COLO668 (cell line): Measurements from ENCODE around the gene SIM1.
A peak's percentile ranks its signal among the peaks of the same experiment; 100 is the strongest.

Source experiments
- DNase-seq: peaks from one replicate; lab custom pipeline; 2025; ENCODE audit not compliant: unreplicated experiment; lab: John Stamatoyannopoulos, UW

Gene SIM1

DNA sequence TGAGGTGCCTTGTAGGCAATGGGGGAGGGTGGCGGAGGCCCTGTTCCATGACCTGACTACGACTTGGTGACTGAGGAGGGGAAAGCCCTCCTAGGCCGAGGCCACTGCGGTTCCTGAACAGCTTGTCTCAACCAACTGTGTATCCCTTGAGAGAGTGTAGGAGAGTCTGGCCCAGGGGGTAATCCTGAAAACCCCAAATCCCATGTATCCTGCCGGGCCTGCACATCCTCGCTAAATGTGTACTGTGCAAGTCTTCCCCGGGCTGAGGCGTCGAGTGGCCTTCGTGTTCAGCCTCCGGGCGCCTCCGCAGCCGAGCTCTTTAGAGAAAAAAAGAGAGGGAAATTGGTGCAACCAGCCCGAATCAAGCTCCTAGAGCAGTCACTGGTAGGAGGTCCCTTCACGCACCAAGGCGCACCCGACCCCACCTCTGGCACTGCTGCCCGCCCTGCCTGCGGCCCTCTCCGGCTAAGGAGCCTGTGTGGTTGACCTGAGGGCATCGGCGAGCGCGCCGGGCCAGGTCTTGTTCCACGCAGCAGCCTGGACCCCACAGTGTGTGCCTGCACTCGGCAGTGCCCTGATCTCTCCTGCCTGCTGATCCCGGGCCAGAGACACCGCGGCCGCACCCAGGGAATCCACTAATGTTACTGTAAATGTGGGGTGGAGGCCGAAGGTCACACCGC is 7.3 kb downstream of the SIM1 start:
- DNase-seq, result no peak

DNA sequence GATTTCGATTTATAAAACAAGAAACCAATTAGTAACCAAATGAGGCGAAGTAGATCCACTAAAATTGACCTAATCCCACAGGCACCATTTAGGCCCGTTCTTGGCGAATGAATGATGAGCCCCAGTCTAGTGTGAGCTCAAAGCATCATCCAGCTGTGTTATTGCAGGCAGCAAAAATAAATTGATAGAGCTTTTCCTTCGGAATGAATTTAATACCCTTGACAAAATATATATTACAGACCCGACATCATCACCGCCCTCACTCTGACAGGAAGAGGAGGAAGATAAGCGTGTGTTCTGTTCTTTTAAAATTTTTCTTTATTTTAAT is 7.8 kb downstream of the SIM1 start:
- no peak for DNase-seq

DNA sequence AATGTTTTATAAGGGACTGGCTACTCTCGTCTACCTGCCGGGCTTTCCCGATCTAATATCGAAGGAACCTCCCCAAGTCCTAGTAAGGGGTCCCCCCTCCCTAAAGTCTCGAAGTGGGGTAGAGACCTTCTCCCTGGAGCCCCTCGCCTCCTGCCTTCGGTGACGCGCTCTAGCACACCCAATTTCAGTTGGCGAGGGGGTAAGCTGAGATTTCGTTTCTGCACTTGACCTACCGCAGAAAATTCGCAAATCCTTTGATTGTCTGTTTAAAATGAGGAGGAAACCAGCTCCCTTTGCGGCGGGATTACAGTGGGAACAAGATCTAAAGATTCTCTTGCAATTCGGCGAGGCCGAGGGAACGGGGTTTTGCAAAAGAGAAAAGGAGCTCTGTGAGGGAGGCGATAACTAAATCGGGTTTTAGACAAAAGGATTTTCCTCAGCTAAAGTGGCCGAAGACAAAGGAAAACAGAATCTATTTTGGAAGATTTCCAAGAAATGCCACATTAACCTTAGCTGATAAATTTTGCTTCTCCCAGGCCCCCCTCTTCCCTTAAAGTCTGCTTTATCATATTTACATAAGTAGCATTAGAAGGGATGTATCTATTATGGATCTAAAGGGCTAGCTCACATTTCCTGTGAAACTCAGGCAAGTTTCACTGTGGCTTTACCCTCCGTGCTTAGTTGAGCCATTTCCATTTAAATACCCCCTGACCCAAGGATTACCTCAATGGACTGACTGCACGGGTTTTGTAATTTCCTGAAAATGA is 8.4 kb downstream of the SIM1 start:
- DNase-seq, result no peak

DNA sequence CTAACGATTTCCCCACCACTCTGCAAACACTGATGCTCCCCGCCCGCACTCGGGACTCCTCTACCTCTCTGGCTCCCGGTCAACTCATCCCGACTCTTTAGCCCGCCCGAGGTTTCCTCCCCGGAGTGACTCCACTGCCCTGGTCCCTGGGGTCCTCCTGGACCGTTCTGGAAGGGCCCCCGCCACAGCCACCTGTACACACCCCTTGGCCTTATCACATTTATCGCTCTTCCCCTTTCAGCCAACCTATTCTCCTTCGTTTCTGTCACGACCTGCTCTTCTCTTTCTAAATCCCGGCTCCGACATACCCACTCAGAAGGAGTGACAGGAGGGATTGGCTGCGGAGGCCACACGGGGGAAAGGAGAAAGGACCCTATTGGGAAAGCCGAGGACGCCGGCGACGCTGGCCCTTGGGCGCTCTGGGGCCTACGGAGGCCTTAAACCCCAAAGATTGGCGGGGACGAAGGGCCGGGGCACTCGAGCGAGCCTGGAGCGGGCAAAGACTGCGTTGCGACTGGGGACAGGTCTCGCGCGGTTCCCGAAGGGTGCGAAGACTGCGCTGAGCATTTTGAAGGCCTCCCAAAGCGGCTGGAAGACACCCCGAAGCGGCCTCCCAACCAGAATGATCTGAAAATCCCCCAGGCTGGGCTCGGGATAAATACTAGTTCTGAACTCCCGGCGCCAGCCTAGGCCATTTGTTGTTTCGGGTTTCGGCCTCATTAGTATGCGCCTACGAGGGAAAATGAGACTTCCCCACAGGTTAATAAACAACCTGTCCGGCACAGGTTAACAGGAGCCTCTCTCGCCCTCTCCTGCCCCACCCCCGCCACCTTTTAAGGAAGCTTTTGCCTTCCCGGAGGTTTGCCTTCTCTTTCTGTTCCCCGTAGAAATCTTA is 9.2 kb downstream of the SIM1 start:
- peak; percentile 64 for DNase-seq

DNA sequence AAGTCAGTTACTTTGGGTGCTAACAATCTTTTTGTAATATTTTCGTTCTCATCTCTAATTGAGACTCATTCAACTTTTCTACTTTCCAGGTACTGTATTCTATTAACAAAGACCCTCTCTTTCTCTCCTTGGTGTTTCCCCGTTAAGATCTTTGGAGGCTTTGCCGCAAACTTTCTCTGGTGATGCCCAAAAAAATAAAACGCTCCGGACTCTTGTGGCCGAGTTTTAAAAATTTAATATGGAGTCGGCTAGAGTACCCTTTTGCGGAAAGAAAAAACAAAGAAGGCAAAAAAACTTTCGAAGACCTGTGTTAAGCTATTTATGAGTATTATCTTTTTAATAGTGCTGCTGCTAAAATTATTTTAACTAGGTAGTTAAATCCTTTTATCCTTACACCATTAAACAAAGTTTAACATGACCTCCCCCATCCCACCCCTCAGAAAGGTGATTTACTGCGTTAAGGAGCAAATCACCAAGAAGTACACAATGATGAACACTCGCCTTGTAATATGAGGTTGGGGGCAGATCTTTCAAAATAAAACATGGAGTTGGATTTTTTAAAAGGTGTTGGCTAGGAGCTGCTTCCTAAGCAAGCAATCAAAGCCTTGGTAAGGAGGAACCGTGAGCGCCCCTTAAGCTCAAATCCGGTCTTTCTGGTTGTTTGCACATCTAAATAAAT is 10.0 kb downstream of the SIM1 start:
- DNase-seq, result no peak

DNA sequence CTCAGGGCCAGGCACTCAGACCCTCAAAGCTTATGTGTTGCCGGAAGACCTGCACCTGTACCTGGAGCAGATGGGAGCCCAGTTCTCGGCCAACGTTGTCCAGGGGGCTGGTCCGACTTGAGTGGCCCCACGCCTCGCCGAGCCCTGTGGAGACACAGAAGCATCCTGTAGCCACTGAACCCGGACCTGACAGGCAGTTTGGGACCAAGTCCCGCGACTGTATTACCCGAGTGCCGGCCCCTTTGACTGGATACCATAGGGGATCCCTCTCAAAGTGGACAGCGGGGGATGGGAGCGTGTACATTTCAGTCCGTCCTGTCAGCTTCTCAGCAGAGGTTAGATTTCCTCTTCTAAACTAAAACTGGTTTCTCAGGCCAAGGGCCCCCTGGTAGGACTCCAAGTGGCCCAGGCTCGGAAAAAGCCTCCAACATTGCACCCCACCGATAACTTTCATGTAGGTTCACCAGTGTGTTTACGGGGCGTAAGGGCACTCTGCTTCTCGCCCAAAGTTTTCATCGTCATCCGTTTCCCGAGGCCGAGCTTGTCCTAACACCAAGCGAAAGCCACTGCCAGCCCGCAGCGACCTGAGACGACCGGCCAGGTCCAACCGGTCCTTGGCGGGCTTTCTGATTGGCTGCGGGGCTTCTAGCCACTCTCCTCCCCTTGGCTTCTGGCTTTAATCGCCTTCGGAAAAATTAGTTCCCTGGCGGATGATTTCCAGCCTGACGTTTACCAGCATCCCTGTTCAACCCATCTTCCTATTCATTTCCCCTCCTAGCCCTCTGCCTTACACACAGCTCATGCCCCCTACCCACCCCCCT is 10.8 kb downstream of the SIM1 start:
- no peak for DNase-seq

DNA sequence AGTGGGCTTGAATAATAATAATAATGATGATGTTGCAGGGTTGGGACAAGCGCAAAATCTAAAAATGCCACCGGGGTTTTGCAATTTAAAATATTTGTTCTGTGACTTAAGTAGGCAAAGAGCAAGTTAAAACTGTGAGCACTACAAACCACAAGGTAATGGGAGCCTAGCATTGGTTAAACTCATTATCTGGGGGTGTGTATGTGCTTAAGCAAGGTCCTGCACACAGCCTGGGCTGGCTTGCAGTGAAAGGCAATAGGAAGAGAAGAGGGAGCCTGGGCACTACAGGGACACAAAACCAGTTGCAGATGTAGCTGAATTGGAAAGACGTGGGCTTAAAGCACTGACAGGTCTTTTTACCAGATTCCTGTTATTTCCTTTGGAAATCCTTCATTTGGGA is 11.7 kb downstream of the SIM1 start:
- no peak for DNase-seq

DNA sequence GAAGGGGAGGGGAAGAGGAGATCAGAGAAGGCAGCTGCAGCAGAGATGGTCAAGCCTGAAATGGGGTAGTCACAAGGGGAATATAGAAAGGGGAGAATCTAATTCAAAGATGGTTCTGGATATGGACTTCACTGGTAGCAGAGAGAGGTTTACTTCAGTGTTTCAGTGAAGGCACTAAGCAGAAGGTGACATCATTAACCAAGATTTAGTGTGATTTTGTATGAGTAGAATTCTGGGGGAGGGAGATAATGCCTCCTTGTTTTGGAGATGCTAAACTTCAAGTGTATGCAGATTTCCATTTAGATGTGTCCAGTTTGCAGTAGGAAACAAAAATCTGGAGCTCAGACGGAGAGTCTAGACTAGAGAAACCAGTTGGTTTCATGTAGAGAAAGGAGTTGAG is 13.1 kb downstream of the SIM1 start:
- no peak for DNase-seq

DNA sequence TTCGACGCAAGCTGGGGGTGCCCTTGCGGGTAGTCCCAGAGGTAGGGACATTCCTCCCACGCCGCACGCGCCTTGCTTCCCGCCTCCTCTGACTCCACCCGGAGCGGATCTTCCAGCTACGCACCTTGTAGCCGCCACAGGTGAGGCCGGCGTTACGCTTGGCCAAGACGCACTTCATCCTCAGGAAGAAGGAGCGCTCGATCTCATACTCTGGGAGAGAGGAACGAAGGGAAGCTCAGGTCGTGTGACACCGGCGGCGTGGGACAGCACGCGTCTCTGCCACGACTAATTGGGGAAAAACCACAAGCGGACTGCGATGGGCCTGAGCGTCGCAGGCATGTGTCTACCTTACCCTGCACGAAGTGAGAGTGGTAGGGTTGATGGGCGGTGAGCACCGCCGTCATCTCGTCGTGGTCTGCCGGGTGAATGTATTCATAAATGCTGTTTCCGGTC is 15.5 kb downstream of the SIM1 start:
- DNase-seq, result no peak

DNA sequence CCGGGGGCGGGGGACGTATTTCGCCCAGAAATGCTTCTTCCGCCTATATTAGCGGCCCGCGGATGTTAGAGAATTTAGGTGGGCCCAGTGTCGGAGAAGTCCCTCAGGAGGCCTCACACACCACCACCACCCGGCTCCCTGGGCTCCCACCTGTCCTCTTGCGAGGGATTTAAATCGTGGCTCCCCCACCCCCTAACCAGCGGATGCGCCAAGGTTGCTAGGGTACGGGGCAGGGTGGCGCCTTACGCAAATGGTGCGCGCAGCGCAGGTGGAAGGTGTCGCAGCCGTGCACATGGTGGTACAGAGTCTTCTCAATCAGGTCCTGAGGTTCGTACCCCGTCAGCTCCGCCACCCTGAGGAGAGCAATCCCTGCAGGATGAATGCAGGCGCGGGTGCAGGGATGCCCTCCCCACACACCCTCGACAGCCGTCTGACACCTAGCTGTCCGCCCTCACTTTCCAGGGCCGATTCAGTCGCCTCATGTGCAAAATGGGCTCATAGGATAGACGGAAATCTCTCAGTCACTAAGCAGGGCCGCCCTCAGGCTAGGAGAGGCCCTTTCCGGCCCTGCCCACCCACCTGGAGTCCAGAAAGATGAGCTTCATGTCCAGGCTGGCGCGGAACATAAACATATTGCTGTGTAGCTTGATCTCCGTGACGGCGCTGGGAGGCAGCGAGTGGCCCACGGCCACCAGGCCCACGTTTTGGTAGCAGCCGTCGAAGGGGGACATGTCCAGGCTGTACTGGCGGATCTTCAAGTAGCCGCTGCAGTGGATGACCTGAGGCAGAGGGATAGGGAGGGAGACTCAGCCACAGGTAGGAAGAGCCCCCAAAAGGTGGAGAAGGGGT is 16.6 kb downstream of the SIM1 start:
- no peak for DNase-seq

DNA sequence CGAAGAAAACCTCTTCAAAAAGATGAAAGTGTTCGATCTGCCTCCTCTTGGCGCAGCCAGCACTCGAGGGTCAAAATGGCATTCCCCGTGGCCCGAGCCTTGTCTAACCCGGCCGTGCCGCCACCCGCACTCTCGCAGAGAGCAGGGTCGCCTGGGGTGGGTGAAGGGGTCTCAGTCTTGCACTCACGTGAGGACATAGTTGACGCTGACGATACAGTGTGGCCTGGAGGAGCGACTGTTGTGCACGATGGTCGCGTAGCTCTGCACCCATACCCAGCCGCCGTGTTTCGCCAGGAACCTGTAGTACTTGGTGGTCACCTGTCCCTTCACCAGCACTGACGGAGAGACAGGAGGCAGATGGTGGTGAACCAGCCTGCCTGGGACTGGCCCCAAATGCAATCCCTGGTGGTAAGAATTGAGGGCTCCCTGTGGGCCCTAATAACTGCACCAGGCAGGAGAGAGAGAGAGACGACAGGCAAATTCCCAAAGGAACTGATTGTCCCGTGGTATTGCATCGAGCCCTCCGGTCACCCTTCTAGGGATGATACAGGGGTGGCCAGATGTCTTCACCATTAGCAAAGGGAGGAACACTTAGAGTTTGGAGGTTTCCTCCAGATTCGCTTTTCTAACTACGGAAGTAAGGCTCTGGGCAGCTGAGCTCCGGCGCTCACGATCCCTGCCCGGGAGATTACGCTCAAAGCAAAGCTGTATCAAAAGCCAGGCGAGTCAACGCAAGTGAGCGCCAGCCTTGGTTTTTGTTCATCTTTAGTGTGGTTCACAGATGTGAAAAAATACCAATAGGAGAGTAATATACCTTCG is 17.4 kb downstream of the SIM1 start:
- no peak for DNase-seq

DNA sequence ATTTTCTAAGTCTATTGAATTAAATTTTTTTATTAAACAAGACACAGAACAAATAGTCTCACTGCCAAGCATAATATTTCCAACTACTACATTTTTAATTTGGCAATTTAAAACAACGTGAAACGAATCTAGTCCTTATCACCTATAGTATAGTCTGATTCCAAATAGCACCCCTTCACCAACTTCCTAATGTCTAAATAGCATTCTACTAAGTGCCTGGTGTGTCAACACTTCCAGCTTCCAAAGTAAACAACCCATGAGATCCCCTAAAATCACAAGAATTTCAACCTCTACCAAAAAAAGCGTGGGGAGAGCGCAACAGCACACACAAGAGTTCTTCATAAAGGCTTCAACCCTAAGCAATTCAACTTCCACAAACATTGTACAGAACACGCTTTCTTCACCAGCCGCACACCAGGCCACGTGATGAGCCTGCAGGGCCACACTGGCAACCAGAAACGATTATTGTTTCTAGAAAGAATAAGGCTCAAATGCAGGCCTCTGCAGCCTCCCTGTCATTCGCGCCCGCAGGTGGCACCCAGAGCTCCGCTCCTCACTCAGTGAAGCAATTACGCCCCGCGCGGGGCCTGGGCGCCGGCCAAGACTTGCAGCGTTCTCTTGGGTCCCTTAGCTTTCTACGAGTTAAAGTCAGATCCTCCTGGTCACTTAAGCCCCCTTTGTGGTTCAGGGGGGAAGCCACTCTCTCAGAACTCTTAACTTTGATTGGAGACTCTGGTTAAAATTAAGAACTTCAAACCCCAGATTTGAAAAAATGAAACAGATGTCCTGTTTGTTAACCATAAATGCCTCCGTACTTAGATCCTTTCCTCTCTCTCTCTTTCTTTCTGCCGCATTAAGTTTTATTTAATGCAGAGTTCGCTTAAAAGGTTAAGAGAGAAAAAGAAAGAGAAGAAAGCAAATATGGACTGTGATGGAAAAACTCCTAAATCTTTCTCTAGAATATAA is 18.3 kb downstream of the SIM1 start:
- DNase-seq, result no peak

DNA sequence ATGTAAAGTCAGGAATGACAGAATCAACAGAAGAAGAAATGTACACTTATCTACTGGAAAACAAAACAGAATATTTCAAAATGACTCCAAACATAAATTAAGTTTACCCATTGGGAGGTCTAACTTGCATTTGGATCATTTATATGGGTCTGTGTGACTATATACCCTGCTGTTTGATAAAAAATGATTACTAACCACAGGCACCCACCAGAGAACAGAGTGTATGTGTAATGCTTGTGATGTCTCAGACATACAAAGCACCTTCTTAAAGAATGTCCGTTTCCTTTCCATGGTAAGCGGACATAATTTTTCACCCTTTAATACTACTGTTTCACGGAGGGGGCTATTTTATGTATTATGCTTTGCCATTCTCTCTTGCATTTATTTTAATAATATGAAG is 19.2 kb downstream of the SIM1 start:
- DNase-seq, result no peak

DNA sequence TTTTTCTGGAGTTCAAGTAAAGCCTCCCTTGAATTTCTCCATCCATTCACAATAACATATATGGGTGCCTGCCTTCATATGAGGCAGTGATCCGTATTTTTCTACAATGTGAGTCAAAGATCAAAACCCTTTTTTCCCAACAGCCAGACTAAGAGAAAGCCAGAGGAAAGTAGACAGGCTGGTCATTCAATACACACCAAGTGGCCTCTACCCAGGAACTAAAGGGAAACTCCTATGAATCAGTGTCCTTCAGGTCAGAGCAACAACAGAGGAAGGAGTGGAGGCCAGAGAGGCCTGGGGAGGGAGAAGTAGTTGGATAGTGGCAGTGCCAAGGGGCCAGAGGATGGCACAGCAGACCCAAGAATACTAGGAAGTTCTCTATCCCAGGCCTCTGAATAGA is 23.8 kb downstream of the SIM1 start:
- no peak for DNase-seq

DNA sequence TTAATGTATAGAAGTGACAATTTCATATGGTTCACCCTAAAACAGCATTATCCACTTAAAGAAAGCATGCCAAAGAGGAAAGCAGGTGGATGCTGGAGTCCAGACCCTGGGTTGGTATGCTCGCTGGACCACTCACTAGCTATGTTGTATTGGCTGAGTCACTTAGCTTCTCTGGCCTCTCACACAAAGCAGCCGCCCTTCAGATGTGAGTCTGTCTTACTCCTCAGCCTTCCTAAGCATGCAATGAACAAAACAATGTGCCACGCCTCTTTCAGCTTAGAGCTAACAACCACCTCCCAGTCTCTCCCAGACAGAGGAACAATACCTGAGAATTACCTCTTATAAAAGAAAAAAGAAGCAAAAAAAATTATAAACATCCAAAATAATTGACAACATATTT is 29.4 kb downstream of the SIM1 start:
- no peak for DNase-seq

DNA sequence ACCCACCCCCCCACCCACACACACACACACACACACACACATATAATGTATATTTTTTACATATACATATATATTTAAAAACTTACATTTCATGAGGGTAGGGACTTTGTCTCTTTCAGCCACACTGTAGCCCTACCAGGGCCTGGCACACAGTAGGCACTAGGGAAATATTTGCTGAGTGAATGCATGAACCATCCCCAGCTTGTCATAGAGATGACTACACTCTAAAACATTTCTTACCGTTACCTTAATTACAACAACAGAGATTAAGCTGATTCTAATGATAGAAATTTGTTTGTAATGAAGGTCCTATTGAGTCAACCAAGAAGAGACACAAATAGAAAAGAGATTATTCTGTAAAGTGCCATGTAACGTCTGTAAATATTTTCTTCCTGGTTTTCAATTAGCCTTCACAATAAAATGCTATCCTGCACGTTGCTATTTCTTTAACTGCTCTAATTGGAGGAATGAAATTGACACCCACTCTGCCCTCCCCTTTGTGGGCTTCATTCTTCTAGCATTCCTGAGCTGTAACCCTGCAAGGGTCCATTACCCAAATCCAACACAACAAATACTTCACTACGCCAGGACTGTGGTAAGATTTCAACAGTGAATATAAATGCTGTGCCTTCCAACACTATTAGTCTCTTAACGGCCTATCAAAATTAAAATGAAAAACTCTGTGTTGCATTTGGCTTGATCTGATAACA is 30.8 kb downstream of the SIM1 start:
- no peak for DNase-seq

DNA sequence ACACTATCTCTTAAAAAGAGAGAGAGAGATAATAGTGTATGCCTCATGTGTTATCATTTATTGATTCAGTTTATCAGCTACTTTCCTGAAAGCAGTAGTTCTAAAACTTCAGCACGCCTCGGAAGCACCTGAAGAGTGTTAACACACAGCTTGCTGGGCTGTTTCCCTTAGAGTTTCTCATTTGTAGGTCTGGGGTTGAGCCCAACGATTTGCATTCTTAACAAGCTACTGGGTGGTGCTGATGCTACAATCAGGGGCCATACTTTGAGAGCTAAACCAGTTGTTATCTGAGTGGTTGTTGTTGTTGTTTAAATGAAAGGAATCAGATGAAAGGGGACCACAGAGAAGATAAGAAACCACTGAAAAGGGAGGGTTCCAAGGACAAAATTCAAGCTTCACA is 32.6 kb downstream of the SIM1 start:
- no peak for DNase-seq
